ENCODE measurements around the gene HOXC10.

The HOXC10 gene

DNA sequence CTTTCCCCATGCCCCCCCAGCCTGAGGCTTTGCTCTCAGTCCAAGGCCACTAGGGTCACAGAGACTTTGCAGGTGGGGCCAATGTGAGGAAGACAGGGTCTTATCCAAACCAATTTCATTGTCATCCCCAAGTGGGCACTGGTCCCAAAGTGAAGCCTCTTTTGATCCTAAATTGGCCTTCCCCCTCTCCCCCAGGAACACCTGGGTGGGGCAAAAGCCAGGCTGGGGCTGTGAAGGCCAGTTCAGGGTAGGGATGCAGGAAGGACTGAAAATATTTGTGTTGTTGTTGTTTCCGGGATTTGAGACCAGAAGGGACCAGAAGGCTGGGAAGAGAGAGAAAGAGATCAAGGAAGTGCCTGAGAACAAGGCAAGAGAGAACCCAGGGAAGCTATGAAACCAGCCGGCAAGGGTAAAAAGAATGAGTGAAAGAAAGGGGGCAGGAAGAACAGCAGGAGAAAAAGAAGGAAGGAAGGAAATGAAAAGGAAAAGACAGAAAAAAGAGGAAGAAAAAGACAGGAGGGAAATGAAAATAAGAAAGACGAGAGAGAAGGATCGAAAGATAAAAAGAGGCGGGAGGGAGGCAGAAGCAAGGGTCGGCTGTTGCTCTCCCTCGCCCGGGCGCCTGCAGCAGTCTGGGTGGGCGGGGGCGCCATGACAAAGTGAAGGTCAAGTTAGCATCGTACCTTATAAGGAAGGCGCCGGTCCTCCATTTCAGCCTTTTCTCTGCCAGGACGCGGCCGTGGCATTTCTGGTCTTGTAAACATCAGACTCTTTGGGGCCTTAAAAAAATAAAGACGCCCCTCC, 19.5 kb upstream of the HOXC10 start:
- DNase-seq (ENCODE audit: low read depth, low spot score), result no peak

DNA sequence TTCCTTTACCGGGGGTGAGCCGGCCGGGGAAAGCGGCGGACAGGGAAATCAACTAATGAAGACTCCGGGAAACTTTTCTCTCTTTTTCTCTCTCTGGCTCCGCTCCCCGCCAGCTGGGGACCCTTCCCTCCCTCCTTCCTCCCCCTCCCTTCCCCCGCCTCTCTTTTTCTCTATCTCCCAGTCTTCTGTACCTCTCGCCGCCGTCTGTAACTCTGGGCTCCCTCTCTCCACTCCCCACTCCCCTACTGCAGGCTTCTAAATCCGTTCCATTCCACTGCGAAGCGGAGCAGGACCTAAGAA, 18.9 kb upstream of the HOXC10 start:
- DNase-seq (ENCODE audit: low read depth, low spot score), result no peak

DNA sequence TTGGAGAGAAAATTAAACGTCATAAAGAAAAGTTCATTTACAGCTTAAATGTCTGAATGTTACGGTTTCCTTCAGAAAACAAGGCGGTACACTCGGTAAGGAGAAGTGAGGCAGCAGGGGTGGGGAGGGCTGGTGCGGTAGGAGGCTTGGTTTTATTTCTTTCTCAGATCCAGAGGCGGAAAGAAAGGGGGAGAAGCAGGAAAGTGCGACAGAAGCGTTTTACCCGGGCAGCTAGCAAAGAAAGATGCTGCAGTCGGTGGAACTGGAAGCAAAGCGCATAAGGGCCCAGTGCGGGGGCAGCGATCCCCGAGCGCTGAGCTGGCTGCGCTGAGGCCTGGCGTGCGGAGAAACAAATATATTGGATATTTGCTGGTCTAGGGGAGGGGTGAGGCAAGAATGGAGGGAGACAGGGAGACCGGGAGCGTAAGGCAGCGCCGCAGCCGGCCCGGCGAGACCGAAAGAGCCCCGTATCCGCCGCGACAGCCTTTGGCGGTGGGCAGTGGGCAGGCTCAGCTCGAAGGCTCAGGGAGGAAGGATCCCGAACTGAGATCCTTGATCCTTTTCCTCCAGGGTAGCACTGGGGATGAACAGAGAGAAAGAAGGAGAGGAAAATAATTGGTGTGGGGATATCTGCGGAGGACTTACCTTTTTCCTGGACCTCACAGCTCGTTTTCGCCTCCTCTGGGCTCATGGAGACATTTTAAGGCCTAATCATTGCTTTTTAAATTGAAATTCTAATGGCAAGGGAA, 18.4 kb upstream of the HOXC10 start:
- no peak for DNase-seq (ENCODE audit: low read depth, low spot score)

DNA sequence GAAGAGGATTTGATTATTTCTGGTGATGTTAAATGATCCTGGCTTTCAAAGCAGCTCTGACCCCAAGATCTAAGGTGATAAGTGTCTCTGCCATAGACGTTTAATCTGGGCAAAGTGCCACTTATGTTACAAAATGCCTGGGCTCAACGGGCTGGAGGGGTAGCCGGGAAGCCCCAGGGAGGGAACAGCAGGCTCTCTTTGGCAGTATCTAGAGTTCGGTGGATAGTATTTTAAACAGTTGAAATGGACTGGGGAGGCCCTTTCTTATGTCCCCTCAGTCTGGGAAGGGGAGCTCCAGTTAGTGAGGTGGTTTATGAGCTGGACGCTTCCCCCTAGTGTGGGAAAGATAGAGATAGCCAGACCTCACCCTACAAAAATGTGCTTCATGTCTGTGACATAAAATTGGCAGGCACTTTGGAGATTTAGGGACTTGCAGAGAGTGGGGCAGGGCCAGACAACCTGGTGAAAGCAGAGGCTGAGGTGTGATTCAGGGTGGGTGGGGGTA, 17.5 kb upstream of the HOXC10 start:
- no peak for DNase-seq (ENCODE audit: low read depth, low spot score)

DNA sequence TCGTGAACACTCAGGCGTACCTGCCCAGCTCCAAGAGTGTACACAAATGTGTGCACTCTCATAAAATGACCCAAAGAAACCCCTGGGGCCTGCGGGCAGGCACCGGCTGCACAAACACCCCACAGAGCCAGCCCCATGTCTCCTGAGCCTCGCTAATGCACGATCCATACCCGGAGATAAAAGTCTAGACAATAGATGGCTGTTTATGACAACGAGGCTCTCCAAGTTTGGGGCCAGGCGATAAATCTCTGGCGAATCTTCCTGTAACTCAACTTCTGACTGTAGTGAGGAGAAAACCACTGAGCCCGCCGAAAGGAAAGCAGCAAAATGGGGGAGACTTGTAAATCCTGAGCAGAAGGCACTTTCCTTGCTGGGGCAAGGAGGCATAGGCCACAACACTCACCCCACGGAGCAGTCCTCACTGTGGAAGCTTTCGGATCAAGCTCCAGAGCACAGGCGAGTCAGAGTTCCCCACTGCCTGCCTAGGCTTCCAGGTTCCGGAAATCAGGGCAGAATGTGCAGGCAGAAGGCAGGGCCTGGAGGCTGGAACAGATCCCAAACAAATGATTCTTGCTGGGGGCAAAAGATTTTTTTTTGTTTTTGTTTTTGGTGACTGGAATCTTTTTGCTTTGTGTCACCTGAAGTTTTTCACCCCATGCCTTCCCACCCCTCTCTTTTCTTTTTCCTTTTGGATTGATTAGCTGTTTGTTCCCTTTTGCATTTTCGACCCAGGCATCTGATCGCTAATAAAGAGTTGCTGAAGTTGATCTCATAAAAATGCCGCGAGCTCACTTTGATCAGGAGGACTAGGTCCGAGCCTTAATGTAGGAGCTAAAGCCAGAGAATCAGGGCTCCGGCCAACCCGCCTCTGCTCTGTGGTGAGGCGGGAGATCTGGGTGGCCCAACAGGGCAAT, 16.5 kb upstream of the HOXC10 start:
- no peak for DNase-seq (ENCODE audit: low read depth, low spot score)

DNA sequence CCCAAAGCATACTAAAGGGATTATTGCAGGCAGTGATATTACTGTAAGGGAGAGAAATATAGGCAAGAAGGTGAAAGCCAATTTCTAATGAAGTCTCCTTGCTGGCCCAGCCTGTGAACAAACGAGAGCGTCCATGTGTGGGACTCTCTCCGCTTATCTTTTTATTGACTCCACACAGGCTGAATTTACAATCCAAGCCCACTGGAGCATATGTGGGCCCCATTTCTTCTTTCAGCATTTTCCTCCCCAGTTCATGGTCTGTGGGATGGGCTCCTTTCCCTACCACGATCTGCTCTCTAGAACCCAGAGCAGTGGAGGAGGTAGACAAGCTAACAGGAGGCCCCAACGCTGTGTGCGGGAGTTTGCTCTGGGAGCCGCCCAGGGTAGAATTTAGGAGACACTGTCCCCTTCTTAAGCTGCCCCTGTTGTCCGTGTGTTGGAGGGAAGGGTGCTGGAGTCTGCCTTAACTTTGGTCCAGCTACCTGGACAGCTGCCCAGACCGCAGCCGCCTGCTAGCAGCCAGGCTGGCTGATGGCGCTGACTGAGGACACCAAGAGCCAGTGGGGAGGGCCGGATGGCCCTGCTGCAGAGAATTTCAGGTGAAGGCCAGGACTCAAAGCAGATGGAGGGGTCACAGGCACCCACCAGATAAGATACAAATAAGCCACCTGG, 15.2 kb upstream of the HOXC10 start:
- no peak for DNase-seq (ENCODE audit: low read depth, low spot score)

DNA sequence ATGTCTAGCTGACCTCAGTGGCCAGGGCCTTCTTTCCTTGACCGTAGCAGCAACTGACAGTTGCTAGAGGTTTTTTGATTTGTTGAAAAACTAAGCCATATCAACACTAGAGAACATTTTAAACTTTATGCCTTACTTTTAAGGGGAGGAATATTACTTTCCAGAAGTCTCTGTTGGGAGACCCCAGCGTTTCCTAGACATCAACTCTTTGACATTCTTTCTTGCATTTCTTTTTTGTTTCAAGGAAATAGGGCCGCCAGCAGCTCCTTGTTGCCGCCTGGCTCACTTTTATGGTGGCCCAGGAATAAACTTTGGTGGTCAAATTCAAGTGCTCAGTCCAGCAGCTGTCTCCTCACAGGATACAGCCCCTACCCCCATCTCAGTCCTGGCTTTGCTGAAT, 14.5 kb upstream of the HOXC10 start:
- no peak for DNase-seq (ENCODE audit: low read depth, low spot score)

DNA sequence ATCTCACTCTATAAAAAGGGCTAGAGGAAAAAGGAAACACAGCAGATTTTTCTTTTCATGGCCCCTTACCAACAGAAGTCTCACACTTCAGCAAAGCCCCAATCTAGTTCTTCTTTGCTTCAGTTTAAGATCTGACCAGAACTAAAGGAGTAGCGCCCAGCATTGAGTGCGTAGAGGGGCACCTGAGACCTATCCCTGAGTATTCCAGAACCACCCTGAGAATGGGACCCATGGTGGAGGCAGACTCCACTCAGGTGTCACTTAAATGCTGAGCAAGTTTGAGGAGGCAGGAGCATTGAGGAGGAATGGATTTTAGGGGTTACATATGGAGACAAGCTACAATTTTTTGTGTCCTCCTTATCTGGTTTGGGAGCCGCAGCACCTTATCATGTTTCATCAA, 13.8 kb upstream of the HOXC10 start:
- no peak for DNase-seq (ENCODE audit: low read depth, low spot score)

DNA sequence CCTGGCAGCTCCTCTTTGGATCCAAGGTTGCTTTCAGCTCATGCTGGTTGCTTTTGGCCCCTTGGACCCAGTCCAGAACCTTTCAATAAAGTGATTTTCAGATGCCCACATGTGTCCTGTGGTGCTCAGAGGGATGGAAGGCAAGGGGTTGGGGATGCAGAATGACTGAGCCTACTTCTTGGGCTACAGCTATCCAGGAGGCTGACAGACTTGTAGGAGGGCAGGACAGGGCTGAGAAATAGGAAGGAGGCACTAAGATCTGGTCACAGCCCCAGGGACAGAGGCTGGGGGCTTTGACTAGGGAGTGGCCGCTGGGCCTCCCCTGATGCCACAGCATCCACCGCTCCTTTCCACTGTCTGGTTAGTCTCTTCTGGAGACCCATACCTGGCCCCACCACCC, 13.3 kb upstream of the HOXC10 start:
- DNase-seq (ENCODE audit: low read depth, low spot score), result no peak

DNA sequence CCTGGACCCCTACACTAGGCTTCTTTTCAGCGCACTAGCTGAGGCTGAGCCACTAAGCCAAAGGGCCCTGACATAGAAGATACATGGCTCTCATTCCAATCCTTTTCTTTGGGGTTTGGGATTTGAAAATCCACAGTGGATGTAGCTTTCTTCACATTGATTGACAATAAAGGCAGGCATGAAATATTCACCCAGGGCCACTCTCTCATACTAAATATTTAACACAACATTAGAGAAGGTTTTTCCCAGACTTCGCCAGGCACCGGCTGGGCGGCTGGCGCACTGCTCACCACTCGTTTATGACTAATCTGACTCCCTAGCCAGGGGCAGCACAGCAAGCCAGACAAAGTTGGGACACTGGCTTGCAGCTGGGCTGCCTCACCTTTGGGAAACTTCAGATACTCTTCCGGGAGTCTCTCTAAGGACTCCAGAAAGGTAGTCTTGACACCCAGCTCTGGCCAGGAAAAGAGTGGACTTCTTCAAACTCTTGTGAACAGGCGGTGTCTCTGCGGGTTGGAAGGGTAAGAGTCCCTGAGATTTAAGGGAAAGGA, 12.7 kb upstream of the HOXC10 start:
- DNase-seq (ENCODE audit: low read depth, low spot score), result no peak

DNA sequence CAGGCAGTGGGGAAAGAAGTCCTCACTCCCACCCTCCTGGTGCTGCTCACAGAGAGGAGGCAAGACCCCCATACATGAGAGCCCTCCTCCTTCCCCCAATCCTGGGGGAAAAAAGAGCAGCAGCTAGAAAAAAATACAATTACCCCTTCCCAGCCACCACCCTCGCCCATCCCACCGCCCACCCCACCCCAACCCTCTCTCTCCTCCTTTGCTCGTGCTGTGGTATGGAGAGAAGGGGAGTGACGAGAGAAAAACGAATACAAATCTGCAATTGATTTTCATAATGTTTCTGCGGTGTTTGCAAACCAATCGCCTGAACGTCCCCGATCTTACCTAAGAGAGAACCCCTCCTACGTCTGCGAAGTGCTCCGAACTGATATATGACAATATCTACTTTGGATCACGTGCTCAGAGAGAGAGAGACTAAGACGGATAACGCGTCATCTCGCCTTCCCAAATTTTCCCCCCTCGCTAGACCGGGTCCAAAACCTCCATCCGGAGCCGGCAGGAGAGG, 12.2 kb upstream of the HOXC10 start, which contains the start of gene HOXC11:
TSS of gene HOXC11 (plus strand) at position 405 of the 514 bp plus-strand sequence. CDS start 116 bp downstream, outside the sequence.
- no peak for DNase-seq (ENCODE audit: low read depth, low spot score)

DNA sequence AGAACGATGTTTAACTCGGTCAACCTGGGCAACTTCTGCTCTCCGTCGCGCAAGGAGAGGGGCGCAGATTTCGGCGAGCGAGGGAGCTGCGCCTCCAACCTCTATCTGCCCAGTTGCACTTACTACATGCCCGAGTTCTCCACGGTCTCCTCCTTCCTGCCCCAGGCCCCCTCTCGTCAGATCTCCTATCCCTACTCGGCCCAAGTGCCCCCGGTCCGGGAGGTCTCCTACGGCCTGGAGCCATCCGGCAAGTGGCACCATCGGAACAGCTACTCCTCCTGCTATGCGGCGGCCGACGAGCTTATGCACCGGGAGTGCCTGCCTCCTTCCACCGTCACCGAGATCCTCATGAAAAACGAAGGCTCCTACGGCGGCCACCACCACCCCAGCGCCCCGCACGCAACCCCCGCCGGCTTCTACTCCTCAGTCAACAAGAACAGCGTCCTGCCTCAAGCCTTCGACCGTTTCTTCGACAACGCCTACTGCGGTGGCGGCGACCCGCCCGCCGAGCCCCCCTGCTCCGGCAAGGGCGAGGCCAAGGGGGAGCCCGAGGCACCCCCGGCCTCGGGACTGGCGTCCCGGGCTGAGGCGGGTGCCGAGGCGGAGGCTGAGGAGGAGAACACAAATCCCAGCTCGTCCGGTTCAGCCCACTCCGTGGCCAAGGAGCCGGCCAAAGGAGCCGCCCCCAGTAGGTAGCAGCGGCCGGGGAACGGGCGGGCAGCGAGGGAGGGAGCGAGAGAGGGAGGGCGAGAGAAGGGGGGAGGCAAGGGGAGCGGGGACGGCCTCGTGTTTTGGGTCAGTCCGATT, 11.5 kb upstream of the HOXC10 start:
- no peak for DNase-seq (ENCODE audit: low read depth, low spot score)

DNA sequence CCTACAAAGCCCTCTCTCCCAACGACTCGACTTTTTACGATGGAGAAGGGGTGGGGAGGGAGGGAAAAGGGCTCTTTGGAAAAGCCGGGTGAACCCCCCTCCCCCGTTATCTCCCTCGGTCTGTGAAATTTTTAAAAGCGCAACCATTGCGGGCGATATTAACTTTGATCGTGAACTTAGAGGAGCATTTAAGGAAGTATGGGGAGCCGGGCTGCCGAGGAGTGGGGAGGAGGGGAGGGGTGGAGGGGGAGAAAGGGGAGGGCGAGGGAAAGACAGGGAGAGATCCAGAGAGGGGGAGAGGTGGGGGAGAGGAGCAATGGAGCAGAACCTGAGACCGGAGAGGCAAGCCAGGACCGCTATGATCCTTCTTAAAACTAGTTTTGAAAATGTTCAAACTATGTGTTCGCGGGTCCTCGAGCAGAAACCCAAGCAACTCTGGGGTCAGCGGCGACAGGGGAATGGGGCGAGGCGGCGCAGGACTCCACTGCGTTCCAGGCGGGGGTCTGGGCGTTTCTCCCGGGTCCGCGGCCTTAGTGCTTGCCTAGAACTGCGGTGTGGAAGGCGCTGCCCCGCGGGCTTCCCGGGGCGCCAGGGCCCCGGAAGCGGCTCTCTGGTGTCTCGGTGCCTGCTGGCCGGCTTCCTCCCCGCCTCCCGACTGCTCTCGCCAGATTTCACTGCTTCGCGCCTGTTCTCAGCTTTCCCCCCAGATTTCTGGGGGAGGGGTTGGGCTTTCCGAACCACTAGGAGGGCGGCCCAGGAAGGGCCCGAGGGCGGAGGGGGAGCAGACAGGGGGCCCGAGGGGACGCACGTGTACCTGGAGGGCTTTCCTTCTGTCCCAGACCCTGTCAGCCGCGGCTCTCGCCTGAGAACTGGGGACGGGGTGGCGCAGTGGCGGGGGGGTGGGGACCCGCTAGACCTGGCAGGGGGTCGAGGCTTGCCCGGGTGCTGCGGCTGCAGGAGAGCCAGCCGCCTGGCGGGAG, 10.6 kb upstream of the HOXC10 start, which contains the start of gene HOTAIR:
TSS of gene HOTAIR (minus strand) at position 871 of the 980 bp plus-strand sequence.
- no peak for DNase-seq (ENCODE audit: low read depth, low spot score)

DNA sequence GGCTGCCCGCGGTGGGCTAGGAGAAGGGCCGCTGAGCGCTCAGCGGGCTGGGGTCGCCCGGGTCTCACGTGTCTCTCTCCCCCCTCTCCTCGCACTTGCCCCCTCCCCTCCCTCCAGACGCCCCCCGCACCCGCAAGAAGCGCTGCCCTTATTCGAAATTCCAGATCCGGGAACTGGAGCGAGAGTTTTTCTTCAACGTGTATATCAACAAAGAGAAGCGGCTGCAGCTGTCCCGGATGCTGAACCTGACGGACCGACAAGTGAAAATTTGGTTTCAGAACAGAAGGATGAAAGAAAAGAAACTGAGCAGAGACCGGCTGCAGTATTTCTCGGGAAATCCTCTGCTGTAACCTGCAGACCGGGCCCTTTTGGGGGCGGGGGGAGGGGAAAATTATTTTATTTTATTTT, 9.9 kb upstream of the HOXC10 start:
- no peak for DNase-seq (ENCODE audit: low read depth, low spot score)

DNA sequence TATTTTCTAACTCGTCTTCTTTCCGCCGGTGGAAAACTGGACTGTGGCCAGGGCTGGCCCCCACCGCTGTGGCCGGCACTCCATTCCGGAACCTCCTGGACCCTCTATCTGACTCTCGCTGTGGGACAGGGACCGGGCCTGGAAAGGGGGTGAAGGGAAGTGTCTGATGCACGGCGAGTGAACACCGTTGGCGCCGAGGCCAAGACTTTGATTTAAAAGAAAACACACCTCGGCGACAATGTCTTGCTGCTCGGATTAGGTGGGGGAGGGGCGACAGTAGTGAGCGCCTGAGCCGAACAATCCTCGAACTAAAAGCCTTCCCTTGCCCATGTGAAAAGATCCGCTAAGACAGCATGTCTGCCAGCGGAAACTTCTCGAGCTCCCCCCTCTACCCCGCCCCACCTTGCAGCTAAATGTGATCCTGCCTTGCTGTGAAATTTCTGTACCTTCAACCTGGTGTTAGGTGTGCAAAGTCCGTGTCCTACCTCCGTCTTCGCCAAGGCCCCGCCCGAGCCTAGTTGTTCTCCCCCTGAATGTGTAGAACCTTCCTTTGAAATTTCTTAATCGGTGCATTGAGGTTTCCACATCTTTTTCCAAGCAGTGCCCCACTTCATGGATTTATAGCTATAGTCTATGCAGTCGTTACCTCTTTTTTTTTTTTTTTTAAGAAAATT, 9.3 kb upstream of the HOXC10 start:
- no peak for DNase-seq (ENCODE audit: low read depth, low spot score)

DNA sequence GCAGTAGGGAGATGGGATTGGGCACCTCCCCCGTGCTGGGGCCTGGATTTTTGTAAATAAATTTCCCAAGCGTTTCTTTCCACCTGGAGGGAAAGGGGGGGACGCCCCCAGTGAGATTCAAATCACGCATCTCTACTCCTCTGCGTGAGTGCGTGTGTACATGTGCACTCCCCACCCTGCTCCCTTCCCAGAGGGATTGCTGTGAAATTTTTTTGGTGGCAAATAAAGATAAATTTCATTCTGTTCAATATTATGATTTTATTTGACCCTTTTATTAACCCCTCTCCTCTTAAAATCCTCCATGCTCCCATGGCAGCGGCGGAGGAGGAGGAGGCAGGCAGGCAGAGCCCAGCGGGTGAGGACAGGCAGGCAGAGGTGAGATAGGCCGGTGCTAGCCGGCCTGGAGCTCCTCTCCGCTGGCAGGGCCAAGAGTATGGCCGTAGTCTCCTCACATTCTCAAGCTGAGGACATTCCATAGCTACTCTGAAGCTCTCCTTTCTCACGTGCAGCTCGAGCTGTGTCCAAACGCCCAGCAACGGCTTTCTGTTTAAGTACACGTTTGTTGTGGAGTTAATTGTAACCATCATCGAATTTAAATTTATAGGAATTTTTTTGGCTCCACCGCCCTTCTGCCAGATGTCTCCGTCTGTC, 8.6 kb upstream of the HOXC10 start:
- DNase-seq (ENCODE audit: low read depth, low spot score), result no peak

DNA sequence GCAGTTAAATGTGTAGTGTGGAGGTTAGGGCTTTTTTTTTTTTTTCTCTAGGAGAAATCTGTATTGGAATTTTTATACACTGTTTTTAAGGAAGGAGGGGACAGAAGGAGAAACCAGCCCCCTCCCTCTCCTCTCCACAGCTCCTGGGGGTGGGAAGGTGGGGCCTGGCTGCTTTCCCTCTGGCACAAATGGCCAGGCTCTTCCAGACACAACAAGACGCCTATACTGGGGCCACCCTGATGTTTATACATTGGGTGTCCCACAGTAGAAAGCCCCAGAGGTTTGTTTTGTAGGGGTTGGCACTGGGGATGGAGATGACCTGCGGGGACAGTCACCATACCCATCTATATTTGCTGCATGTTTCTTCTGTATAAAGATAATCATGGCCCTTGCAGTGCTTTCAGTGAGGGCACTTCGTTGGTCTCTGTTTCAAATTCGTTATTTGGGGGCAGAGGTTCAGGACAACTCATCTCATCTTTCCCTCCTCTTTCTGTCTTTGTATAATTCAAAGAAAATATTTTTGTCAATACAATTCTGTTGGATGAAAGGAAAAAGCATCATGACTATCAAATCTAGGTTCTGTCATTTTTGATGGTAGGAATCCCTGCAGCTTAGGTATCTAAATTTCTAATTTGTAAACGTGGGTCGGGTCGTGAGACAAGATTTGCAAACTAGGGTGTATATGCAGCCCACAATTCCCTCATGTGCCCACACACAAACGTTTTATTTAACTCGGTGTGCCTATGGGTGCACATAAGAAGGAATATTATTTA, 7.9 kb upstream of the HOXC10 start:
- no peak for DNase-seq (ENCODE audit: low read depth, low spot score)

Measured in activated CD4-positive, CD25-positive, alpha-beta regulatory T cell treated with anti-CD3 and anti-CD28 coated beads, Interleukin-2, amount 50 U/mL, for 16 hours (primary cell).